ENCODE measurements around the gene UBE2QL1.

DNA sequence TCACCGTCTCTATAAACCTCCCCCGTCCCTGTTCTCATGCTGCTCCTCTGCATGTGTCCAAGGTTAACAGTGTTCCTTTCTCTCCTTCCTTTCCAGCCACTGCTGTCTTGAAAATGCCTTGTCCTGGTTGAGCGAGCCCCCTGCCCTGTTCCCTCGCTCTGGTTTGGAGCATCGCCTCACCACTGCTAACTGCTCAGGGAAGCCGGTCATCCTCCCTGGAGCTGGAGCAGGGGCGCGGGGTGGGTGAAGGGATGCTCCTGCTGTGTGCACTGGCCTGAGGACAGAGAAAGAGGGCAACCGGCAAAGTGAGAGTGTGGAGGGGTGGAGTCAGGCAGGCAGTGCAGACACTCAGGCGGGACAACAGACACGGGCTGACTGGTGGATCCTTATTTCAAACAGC is 19.4 kb downstream of the UBE2QL1 start:
- TF ChIP-seq, protein P1, sequence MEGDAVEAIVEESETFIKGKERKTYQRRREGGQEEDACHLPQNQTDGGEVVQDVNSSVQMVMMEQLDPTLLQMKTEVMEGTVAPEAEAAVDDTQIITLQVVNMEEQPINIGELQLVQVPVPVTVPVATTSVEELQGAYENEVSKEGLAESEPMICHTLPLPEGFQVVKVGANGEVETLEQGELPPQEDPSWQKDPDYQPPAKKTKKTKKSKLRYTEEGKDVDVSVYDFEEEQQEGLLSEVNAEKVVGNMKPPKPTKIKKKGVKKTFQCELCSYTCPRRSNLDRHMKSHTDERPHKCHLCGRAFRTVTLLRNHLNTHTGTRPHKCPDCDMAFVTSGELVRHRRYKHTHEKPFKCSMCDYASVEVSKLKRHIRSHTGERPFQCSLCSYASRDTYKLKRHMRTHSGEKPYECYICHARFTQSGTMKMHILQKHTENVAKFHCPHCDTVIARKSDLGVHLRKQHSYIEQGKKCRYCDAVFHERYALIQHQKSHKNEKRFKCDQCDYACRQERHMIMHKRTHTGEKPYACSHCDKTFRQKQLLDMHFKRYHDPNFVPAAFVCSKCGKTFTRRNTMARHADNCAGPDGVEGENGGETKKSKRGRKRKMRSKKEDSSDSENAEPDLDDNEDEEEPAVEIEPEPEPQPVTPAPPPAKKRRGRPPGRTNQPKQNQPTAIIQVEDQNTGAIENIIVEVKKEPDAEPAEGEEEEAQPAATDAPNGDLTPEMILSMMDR (IDR thresholded peaks at IDR 0.05; ENCODE audit: low read length) = no peak
- TF ChIP-seq EZH2 (IDR thresholded peaks at IDR 0.05; ENCODE audit: borderline replicate concordance, low read length) = no peak

Data from OCI-LY1 (cell line).